ENCODE measurements around the gene KIRREL3. TPM values are rescaled to one million over a fixed set of nuclear protein-coding genes. Genes with fewer than 3 reads are reported as not detected.

The KIRREL3 gene
- total RNA-seq, 1 donor from 2014 or later: 0.92 TPM

DNA sequence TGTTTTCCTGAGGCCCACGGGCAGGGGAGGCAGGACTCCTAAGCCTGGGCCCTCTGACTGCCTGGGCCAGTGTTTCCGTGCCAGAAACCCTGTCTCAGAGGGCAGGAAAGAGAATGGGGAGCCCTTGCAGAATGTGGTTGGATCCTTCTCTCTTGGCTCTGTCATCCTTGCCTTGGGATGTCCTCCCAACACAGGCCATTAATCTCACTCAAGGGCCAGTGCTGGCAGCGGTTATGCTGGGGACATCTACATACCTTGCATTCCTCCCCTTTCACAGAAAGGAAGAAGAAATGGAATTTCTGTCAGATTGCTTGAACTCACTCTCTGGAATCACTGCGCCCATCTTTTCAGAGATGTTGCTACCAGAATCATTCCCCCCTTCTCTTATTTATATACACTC is 296.9 kb downstream of the KIRREL3 start:
- DNase-seq: no peak

DNA sequence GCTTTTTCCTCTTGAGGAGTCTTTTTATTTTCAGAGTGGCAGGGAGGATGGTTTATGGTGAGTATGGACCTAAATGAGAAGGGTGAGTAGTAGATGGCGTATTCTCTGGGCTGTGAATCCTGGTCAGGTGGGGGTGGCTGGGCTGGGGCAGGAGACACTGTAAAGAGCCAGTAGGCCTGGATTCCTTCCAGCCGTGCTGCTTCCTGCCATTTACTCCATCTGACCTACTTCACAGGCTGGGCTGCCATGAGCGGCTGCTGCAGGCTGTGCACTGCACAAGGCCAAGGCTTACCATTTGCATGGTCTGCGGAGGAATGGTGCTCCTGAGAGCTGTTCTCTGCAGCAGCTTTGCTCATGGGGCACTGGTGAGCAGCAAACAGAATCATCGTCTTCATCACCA is 297.6 kb downstream of the KIRREL3 start:
- DNase-seq: no peak

DNA sequence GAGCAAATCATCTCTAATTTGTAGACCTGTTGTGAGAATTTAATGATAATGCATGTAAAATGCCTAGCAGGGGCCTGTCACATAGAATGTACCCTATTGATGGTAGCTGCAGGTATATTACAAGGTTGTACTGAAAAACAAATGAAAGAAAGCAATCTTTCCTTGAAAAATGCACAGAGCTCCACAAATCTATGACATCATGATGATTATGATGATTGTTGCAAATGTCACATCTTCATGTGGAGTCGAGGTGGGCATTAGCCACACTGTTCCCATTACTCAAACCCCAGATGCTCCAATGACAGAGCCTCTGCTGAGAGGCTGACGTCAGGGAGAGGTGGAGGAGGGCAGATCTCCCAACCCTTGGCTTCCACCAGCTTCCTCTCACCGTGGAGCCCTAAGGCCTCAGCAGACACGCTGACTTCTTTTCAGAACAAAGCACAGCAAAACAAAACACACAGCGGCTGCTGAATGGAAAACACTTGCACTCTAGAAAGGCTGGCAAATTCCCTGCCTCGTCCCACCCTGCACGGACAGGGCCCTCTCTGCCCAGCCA is 298.3 kb downstream of the KIRREL3 start:
- no peak for DNase-seq

DNA sequence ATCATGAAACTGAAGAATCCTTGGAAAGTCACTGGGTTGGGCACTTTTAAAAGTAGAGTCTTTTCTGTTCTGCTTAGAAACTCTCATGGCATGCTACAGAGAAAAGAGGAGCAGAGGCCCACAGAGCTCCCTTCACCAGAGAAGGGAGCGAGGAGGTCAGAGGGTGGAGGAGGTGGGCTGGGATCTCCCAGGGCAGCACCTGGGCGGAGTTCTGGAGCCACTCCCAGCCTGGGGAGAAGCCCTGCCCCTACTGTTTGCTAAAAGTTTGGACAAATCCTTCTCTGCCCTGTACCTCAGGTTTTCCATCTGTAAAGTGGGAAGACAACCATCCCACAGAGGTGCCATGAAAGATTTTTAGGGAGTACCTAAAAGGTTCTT is 299.1 kb downstream of the KIRREL3 start:
- DNase-seq: no peak

DNA sequence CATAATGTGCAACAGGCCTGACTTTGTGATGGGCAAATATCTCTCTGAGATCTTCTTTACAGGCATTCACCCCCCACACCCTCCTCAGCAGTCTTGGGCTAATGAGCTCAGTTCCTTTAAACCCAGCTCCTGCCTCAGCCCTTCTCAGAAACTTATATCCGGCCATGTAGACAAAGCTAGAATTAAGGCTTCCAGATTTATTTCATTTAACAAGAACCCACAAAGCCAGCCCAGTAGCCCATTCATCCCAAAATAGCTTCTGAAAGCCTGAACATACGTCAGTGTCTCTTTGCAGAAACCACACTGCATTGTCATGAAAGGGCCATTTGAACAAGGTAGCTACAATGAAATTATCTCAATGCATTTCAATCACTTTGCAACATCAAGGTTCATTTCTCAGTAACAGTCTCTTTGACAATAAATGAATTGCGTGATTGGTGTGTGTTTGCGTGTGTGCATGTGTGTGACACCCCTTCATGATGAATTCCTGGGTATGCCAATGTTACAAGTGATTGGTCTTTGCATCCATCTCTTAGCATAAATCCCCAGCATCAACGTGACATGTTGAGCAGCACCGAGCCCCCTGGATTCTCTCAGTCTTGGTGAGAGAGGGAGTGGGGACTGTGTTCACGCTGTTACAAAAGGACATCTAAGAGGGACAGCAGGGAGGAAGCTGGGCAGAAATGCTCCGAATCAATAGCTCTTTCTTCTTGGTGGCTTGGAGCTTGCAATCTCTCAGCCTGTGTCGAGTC is 299.6 kb downstream of the KIRREL3 start:
- DNase-seq: no peak

GRCh38 chr11:126698576-126698975 is 302.0 kb downstream of the KIRREL3 start:
- peak; percentile 47 for DNase-seq

DNA sequence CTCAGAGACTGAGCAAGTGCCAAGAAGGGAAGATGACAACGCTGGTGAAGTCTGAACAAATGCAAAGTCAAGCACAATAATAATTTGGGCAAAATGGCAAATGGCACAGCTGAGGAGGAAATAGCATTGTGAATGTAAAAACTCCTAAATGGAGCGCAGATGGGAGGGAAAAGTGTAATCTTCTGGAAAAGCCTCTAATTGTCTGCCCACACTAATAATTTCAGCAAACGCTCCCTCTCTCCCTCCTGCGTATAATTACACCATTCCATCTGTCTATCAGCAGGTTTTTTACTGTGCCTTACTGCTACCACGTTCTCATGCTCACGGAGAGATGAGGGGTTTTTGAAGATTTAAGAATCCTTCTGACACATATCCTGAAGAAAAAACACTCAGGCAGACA is 302.6 kb downstream of the KIRREL3 start:
- DNase-seq: no peak

DNA sequence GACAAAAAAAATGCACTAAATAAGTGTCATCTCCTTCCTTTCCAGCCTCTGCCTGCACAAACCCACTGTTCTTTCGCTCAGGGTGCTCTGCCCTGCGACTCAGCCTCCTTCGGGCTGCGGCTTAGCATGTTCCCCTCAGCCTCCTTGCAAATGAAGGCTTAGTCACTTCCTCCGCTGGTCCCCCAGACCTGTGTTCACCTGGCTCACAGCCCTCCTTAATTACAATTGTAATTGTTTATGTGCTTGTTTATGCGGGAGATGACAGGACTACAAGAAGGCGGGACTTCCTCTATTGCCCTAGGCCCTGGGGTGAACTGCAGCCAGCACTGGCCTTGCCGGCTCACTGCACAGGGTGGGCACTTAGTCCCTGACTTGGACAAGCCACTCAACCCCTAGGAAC is 303.6 kb downstream of the KIRREL3 start:
- DNase-seq: no peak

GRCh38 chr11:126695293-126695692 is 305.3 kb downstream of the KIRREL3 start:
- DNase-seq: no peak

- DNase-seq: no peak
Measured at GRCh38 chr11:126694065-126694625, 306.4 kb downstream of the KIRREL3 start.

GRCh38 chr11:126687477-126687876 is 313.1 kb downstream of the KIRREL3 start:
- no peak for DNase-seq

DNA sequence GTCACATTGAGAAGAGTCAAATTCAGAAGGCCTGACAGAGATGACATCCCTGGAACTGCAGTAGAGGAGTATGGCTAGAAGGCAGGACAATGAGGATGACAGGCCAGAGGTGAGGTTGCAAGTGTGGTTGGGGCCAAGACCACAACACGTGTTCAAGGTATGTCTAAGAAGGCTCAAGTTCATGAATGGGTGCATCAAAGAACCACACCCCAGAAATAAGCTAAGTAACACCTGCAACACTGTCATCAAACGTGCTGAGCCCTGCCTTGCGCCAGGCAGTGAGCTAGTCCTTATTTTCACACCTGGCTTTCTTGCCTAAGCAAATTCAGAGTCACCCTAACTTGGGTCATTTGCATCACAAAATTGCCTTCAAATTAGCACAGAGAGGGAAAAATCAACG is 313.6 kb downstream of the KIRREL3 start:
- no peak for DNase-seq

DNA sequence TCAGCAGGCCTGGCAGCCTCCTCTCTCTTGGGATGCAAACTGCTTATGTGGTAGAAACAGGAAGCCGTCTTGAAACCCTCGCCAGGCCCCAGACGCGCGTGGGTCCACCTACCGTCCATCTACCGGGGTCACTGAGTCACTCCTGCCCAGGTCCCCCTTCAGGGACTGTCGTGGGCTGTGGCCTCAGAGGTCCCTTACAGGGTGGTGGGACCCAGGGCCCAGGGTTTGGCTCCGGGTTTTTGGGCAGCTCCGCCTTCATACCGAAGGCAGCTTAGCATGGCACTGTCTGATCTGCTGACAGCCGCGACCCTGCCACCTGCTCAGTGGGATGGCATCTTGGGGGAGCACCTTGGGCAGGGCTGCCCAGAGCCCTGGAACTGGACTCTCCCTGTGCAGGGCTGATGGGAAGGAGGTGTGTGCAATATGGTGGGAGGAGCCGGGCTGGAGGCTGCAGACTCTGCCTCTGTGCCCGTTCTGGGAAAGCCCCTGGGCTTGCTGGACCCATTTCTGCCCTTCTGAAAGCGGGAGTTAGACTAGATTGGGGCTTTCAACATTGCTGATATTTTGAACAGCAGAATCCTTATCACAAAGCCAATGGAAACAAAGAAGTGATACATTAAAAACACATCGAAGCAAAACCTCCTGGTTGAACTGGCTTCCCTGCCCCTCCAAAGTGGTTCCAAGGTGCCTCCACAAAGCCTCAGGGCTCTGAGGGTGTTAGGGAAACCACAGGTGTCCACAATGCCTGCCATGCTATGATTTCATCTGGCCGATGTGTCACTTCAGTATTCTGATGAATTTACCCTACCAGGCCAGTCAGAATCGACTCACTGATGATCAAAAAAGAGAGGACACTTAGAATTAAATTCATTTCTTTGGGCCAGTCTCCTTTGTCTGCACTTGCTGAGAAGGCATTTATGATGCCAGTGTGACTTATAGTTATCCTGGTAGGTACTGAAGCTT is 316.5 kb downstream of the KIRREL3 start:
- no peak for DNase-seq

- no peak for DNase-seq
Measured at GRCh38 chr11:126682590-126682989, 318.0 kb downstream of the KIRREL3 start.

DNA sequence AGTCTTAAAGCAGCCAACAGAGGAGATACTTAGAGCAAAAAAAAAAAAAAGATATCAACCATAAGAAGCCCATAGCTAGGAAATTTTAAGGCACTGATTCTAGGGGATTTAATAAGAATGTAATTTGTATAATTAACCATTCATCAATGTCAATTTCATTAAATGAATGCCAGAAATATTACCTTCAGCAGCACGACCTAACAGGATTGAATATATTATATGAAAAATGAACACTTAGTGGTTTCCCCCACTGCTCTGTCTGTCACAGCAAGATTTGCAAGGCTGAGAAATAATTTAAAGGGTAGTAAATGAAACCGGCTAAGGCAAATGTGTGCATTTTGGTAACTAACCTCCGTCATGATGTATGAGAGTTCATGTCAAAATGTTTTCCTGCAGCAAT is 319.9 kb downstream of the KIRREL3 start:
- DNase-seq: no peak

GRCh38 chr11:126680131-126680530 is 320.4 kb downstream of the KIRREL3 start:
- DNase-seq: no peak

- no peak for DNase-seq
Measured at GRCh38 chr11:126679033-126679432, 321.5 kb downstream of the KIRREL3 start.

DNA sequence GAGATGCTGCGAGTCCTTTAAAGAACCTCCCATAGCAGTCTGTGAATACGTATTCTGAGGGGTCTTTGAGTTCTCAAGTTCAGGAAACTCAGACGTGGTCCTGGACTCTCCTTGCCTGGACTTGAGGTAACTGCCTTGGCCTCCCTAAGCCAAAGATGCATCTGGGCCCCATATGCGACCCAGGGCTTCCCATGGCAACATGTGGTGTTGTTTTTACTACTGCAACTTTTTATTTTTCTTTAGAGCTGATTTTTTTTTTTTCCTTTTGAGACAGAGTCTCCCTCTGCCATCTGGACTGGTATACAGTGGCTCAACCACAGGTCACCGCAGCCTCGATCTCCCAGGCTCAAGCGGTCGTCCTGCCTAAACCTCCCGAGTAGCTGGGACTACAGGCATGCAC is 324.0 kb downstream of the KIRREL3 start:
- DNase-seq: no peak

DNA sequence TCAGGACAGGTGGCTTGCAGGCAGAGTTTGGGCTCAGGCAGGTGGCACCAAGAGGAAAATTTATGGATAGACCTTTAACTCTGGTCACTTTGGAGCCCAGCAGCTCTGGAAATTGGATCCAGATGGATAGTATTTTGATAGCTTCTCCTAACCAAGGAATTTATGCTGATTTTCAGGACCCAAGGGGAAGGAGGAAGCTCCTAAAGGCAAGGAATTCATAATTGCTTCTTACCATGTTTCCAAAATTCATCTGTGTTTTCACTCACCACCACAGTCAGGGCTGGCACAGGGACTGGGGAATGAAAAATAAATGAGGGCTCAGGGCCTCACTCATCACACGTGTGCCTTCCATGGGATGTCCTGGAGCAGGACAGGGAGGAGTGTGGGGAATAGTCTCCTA is 327.3 kb downstream of the KIRREL3 start:
- no peak for DNase-seq

DNA sequence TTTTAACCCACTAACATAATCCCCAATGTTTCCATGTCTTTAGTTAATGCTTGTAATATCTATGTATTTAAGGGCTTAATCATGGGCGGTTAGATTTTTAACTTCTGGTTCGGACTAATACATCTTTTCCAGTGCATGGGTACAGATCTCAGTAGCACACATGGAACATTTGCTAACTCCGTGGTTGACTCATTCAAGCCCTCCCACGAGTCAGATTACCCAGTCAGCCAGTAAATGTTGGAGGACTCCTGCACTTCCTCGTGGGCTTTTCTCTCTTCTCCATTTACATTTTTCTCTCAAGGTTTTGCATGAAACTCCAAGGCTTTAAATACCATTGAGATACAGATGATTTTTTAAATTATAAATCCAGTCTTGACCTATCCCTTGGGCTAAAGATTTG is 331.2 kb downstream of the KIRREL3 start:
- DNase-seq: no peak

DNA sequence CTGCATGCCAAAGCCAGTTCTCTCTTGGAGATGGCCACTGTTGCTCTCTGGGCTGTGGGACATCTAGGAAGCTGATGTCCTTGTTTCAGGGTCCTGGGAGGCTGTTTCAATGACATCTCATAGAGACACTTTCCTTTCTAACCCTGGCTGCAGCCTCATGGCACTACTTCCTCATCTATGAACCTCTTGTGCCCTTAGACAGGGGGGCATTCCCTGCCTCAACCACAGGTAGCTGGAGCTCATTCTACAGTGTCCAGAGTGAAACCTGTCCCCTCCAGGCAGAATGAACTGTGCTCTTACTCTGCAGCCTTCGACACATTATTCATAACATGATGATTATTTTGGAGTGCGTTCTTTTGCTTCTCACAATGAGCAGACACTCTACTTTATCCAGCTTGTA is 335.9 kb downstream of the KIRREL3 start:
- no peak for DNase-seq

- DNase-seq: no peak
Measured at GRCh38 chr11:126663749-126664592, 336.6 kb downstream of the KIRREL3 start.
